ENCODE measurements around the gene CES2.

DNA sequence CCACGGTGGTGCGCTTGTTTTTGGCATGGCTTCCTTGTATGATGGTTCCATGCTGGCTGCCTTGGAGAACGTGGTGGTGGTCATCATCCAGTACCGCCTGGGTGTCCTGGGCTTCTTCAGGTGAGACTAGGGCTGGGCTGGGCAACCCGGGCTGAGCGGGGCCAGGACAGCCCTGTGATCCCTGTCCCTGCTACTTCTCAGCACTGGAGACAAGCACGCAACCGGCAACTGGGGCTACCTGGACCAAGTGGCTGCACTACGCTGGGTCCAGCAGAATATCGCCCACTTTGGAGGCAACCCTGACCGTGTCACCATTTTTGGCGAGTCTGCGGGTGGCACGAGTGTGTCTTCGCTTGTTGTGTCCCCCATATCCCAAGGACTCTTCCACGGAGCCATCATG, 4.9 kb downstream of the CES2 start:
- TF ChIP-seq, protein P1, sequence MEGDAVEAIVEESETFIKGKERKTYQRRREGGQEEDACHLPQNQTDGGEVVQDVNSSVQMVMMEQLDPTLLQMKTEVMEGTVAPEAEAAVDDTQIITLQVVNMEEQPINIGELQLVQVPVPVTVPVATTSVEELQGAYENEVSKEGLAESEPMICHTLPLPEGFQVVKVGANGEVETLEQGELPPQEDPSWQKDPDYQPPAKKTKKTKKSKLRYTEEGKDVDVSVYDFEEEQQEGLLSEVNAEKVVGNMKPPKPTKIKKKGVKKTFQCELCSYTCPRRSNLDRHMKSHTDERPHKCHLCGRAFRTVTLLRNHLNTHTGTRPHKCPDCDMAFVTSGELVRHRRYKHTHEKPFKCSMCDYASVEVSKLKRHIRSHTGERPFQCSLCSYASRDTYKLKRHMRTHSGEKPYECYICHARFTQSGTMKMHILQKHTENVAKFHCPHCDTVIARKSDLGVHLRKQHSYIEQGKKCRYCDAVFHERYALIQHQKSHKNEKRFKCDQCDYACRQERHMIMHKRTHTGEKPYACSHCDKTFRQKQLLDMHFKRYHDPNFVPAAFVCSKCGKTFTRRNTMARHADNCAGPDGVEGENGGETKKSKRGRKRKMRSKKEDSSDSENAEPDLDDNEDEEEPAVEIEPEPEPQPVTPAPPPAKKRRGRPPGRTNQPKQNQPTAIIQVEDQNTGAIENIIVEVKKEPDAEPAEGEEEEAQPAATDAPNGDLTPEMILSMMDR (IDR thresholded peaks at IDR 0.05; ENCODE audit: insufficient read depth, low read length, poor library complexity, severe bottlenecking): no peak
- no peak for TF ChIP-seq EZH2phosphoT487 (conservative IDR thresholded peaks at IDR 0.05; ENCODE audit: low read length)
